ENCODE results near the gene RNASE11.

DNA sequence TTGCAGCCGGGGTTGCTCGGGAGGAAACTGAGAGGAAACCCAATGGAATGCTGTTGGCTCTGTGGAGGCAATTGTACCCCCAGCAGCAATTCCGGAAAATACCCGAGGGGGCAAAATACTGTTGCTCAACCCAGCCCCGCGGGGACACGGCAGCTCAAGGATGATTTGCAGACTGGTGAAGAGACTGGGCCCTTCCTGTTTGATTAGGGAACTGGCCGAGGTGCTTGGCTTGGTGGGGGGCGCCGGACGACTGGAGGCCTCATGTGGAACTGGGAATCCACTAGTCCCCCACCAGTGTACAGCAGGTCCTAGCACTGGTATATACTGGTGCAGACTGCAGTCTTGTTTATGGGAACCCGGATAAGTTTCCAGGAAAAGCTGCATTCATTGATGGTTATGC, 13.7 kb upstream of the RNASE11 start:
- TF ChIP-seq, protein P1, sequence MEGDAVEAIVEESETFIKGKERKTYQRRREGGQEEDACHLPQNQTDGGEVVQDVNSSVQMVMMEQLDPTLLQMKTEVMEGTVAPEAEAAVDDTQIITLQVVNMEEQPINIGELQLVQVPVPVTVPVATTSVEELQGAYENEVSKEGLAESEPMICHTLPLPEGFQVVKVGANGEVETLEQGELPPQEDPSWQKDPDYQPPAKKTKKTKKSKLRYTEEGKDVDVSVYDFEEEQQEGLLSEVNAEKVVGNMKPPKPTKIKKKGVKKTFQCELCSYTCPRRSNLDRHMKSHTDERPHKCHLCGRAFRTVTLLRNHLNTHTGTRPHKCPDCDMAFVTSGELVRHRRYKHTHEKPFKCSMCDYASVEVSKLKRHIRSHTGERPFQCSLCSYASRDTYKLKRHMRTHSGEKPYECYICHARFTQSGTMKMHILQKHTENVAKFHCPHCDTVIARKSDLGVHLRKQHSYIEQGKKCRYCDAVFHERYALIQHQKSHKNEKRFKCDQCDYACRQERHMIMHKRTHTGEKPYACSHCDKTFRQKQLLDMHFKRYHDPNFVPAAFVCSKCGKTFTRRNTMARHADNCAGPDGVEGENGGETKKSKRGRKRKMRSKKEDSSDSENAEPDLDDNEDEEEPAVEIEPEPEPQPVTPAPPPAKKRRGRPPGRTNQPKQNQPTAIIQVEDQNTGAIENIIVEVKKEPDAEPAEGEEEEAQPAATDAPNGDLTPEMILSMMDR (IDR thresholded peaks at IDR 0.05; ENCODE audit: extremely low read depth in 1 of 2, insufficient read depth in 1 of 2, low read depth in 1 of 2, low read length in 2 of 2): no peak
- TF ChIP-seq POLR2AphosphoS5 (IDR thresholded peaks at IDR 0.05; ENCODE audit: insufficient read depth, low read depth, low read length) (no peak), POLR2A (IDR thresholded peaks at IDR 0.05; ENCODE audit: low read depth, low read length) (no peak)
- TF ChIP-seq, protein P2, sequence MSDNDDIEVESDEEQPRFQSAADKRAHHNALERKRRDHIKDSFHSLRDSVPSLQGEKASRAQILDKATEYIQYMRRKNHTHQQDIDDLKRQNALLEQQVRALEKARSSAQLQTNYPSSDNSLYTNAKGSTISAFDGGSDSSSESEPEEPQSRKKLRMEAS (IDR thresholded peaks at IDR 0.05; ENCODE audit: insufficient read depth, insufficient read length): no peak
